ENCODE results near the gene JOSD1.
A peak's percentile ranks its signal among the peaks of the same experiment; 100 is the strongest.
"Not testable (repeated sequence)": the region's sequence is repeated elsewhere in the genome, so short reads cannot be mapped to it uniquely, and the experiment has no call there.

The JOSD1 gene

GRCh38 chr22:38675833-38676232 lies 24.9 kb downstream of the JOSD1 start:
- DNase-seq = no peak

DNA sequence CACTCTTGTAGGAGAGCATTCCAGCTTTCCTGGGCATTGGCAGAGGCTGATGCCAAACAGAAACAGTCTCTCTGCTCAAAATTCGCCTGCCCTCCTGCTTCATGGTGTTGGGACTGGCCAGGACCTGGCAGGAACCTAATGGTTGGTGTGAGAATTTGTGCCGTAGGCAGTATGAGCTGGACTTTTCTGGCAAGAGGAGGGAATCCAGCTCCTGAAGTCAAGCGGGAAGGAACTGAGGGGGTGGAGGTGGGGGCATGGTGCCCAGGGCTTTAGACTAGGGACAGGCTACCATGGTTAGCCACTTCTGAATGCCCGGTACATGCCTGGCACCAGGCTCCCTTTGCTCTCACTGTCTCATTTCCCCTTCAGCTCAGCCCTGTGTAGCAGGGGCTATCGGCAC lies 25.9 kb downstream of the JOSD1 start:
- no peak for DNase-seq

GRCh38 chr22:38657045-38657909 lies 43.5 kb downstream of the JOSD1 start:
- peak; percentile 74 for DNase-seq

DNA sequence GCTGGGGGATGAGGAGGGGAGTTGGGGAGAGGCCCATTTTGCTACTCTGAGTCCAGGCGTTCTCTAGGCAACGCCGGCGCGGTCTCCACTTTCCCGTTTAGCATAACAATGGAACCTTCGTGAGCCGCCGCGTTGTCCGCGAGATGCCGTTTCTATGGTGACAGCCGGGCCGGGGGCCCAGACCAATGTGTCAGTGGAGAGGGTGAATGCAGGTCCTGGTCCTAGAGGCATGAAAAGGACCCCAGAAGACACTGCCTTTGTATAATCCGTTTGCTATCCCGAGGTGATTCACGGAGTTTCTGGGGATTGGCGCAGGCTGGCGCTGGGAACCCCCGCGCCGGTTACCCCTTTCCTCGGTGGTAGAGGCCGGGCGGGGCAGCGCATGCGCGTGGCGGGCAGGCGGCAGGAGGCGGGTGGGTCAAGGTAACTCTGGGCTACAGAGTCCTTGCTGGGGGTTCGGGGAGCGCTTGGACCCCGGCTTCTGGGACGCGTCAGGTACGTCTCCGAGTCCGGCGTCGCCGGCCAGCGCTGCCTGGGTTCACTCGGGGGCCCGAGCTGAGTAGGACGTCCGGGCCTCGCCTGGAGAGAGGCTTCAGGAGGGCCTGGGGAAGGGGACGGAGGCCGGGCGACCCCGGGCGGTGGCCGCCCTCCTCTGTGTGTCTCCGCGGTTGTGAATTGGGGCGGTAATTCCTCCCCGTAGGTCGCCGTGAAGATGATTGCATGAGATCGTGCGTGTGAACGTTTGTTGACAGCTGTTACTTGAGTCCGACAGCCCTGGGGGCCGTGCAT lies 44.3 kb downstream of the JOSD1 start, which contains the start of the genes CBY1 and FAM227A:
TSS of gene CBY1 (plus strand) at position 383 of the 789 bp plus-strand sequence. CDS start 11,417 bp downstream, outside the sequence.
TSS of gene FAM227A (minus strand) at position 137 of the 789 bp plus-strand sequence. CDS start 6,224 bp downstream, outside the sequence.
- DNase-seq = peak; percentile 98

DNA sequence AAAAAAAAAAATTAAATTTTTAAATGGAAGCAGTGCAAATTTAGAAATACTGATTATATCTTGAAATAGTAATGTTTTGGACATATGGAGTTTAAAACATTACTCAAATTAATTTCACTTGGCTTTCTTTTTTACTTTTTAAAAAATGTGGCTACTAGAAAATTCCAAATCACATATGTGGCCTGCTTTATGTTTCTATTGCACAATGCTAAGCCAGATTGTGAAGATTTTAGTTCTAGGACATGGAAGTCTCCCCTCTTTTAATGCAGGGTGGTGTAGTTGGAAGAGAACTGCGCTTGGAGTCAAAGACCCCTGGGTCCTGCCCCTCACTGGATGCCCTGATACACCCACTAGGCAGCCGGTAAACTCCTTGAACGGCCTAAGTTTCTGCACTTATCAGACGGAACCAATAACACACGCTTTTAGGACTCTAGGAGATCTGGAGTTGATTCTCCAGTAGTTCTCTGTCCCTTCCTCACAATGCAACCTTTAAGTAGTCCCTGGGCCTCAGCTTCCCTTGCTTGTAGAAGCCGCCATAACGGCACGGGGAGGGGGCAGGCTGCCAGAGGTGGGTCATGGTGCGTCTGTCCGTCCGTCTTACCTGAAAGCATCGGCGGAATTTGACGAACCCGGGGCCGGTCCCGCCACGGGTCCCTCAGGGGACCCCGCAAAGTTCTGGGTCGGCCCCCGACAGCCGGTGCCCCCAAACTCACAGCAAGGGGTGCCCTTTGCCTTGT lies 45.1 kb downstream of the JOSD1 start:
- DNase-seq = no peak

- DNase-seq = no peak
These were observed 47.0 kb downstream of the JOSD1 start for GRCh38 chr22:38653741-38654140.

GRCh38 chr22:38652859-38653258 lies 47.9 kb downstream of the JOSD1 start:
- DNase-seq = no peak

GRCh38 chr22:38649841-38650522 lies 50.8 kb downstream of the JOSD1 start:
- no peak for DNase-seq

DNA sequence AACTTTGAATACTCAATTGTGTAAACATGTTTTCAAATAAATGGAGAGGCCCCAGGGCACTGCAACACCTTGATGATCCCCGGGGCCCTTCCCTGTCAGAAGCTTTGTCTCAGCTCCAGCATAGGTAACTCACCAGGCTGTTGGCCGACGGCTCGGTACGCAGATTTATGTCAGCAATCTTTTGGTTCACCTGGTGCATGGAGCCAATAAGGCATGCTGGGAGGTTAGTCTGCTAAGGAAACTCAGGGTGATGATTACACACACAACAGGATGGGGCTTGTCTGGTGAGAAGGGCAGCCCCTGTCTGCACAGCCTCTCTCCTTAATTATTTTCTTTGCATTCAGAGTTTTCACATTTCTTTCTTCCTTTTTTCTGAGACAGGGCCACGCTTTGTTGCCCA lies 55.3 kb downstream of the JOSD1 start:
- DNase-seq = no peak

- not testable (repeated sequence) for DNase-seq
These were observed 56.5 kb downstream of the JOSD1 start for GRCh38 chr22:38644245-38644644.

GRCh38 chr22:38641476-38642040 lies 59.2 kb downstream of the JOSD1 start:
- DNase-seq = no peak

- DNase-seq = no peak
These were observed 62.0 kb downstream of the JOSD1 start for GRCh38 chr22:38638728-38639127.

GRCh38 chr22:38638216-38638615 lies 62.5 kb downstream of the JOSD1 start:
- DNase-seq = no peak
